ENCODE data around the gene NEURL1B.

GRCh38 chr5:172728481-172729241 is 87.6 kb downstream of the NEURL1B start:
- TF ChIP-seq EZH2 (IDR thresholded peaks at IDR 0.05) (no peak), POLR2AphosphoS5 (IDR thresholded peaks at IDR 0.05; ENCODE audit: borderline replicate concordance, low read depth, low read length) (no peak)

All from SK-N-MC (cell line).